GM18951 (cell line): ENCODE results near the gene SLC35B2.

ENCODE experiments used
- POLR2A ChIP-seq: IDR thresholded peaks from 4 replicates; pipeline ENCODE4 v1.6.1; 2011; ENCODE audit warnings: mild to moderate bottlenecking; ENCODE audit not compliant: insufficient read length, insufficient read depth; ENCODE audit errors: extremely low read depth
- in situ Hi-C: fragments of 300-500 bp; cut with MboI; formaldehyde crosslinking; loops from one replicate; pipeline ENCODE4 v1.12.0; 2022; ENCODE audit warnings: low sequenced_read_pairs, mixed read lengths, inconsistent platforms; ENCODE audit not compliant: unreplicated experiment

Gene SLC35B2, protein sequence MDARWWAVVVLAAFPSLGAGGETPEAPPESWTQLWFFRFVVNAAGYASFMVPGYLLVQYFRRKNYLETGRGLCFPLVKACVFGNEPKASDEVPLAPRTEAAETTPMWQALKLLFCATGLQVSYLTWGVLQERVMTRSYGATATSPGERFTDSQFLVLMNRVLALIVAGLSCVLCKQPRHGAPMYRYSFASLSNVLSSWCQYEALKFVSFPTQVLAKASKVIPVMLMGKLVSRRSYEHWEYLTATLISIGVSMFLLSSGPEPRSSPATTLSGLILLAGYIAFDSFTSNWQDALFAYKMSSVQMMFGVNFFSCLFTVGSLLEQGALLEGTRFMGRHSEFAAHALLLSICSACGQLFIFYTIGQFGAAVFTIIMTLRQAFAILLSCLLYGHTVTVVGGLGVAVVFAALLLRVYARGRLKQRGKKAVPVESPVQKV

DNA sequence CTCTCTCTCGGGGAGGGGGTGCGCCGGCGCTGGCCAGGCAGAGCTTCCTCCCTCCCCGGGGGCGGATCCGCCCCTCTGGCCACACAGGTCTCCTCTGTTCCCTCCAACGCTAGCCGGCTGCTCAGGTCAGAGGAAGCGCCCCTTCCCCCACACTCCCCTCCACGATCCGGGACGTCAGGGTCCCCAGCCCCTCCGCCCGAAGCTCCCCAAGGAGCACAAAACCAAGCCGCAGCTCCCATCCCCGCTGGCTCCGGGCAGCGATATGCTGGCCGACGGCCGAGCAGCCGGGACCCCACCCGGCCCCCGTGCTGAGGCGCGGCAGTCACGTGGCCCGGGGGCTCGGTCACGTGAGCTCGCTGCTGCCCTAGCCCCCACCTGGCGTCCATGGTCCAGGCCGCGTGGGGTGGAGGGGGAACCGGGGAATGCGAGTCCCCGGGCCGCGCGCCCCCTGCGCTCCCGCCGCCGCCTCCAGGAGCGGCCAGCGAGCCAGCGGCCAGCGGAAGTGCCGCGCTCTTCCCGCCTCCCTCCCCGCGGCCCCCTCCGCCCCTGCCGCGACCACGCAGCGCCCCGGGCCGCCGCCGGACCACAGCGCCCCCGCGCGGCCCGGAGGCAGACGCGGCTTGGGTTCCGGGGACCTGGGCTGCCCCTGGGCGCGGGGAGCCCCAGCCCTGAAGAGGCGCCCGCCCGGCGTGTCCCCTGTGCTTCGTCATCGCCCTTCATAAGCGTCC, at the start of gene SLC35B2:
Gene SLC35B2 (minus strand): TSS at position 504 of the 728 bp plus-strand sequence. CDS start 118 bp downstream, at position 386.
- peak; percentile 71 for TF ChIP-seq POLR2A
- in situ Hi-C loops = no loop called here

DNA sequence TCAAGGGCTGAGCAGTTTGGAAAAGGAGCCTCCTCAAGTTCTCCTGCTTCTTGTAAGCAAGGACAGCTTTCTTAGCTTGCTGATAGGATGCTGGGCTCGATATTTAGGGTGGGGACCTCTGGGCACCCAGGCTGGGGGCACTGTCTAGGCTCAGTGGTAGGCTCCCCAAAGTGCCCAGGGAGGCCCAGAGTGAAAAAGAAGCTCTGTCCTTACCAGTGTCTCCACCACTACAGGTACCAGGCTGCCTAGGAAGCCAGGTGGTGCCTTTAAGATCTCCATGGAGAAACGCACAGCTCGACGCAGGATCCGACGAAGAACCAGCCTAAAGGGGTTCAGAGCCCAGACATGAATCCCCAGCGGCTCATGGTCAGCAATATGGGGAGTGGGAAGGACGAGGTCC, 49.4 kb upstream of the SLC35B2 start:
- in situ Hi-C loops = no loop called here
- TF ChIP-seq POLR2A = no peak

DNA sequence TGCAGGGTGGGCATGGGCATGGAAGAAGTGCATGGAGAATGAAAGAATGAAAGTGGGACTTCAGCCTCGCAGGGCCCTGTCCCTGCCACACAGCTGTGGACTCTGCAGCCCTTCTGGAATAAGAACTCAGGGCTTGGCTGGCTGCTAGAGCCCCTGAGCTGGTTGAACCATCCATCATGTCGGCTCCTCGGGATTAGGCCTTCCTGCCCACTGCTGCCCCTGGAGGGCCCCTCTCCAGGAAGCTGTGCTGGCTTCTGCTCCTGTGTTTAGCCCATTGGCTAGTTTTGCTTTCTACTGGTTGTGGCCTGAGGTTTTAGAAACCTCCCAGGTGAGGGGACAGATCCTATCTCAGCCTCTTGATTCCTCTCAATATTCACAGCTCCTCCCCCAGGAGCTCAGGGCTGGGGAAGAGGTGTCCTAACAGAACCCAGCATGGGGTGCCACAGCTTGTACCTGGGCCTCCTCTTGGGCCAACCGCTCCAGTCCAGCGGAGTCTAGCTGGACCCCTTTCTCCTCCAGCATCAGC, 47.9 kb upstream of the SLC35B2 start:
- TF ChIP-seq POLR2A = no peak
- in situ Hi-C loops = no loop called here

DNA sequence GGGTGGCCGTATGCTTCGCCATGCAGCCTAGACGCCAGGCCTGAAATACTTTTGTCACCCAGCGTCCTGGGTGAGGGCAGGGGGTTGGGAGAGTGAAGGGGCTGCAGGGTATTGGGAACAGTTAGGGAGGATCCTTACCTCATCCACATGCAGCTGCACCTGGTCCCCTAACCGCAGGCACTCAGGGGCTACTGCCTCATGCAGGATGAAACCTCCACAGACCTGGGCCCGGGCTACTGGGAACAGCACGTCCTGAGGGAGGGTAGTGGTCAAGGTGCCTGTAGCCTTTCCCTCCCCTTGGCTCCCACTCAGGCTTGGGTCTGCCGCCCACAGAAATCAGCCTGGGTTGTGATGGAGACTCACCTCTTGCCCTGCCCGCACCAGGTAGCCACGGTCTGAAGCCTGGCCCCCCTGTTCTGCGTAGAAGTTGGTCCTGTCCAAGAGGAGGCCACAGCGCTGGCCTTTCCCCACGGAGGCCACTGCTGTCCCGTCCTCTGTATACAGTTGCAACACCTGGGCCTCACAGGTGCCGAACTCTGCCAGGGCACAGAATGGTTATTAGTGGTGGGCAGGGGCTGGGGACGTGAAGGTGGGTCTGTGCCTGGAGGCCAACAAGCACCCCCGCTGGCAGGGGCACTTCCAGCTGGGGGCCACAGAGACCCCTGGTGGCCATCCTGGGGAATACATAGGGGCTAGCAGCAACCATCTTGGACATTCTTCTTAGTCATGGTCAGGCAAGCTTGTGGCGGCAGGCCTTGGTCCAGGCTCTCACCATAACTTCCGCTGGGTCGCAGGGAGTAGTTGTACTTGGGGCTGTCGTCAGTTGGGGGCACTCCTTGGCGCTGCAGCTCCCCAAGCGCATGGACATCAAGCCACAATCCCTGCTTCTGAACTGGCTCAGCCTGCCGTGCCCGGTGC, 47.2 kb upstream of the SLC35B2 start:
- no peak for TF ChIP-seq POLR2A
- in situ Hi-C loops = no loop called here

DNA sequence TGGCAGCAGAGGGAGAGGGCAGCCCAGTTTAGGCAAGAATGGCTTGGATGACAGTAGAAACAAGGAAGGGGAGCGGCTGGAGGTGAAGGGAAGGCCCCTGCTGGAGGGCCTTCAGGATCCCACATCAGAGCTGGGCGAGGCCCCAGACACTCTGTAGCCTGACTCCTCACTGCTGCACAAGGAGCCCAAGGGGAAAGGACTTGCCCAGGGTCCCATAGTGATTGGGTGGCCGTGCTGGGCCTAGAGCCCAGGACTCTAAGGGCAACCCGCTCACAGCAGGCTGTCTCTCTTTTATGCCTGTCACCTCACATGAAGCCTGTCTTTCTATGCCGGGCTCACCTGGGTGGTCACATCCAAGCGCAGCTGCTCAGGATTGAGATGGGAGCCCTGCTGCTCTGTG, 46.5 kb upstream of the SLC35B2 start:
- in situ Hi-C loops = no loop called here
- no peak for TF ChIP-seq POLR2A

DNA sequence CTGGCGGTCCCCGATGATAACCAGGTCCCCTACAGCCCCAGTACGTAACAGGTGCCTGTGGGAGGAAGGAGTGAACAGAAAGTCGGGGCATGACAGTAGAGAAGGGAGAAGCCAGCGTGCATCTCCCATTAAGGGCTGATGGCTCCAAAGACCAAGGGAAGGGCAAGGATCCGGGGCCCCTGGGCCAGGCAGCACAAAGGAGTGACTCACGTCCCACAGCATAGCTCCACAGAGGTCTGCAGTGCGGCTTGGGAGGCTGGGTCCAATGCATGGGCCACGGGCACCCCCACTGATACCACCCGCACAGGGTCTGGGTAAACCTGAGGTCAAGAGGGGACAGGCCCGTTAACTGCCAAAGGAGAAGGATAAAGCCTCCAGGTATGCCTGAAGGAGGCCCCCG, 45.5 kb upstream of the SLC35B2 start:
- TF ChIP-seq POLR2A = no peak
- in situ Hi-C loops = no loop called here

DNA sequence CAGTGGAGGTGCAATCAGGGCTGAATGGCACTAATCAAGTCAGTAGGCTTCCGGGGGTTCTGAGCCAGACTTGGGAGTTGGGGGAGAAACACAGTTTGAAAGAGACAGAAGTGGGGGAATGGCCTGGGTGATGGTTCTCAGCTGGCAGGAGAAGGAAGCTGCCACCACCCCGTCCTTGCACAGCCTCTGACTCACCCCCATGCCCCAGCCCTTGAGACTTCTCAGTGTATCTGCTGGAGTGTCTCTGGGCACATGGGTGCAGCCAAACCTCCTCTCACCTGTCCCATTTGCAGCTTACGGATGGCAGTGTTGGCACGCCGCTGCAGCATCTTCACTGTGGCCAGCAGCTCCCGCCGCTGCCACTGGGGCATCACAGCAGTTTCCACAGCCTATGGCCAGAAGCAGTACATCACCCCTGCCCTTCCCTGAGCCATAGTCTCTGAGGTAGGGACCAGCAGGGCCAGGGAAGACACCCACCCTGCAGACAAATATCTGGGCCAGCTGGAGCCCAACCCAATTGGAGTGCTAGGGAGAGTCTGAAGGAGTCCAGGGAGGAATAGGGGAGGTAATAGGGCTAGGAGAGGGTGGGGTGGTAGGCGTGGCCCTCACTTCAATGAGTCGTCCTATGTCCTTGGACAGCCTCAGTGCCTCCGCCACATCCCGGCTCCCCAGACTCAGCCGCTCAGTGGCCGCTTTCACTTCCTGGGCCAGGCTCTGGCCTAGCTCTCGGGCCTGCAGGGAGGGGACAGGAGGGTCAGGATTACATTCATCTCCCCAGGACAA, 44.6 kb upstream of the SLC35B2 start:
- no peak for TF ChIP-seq POLR2A
- in situ Hi-C loops = no loop called here

DNA sequence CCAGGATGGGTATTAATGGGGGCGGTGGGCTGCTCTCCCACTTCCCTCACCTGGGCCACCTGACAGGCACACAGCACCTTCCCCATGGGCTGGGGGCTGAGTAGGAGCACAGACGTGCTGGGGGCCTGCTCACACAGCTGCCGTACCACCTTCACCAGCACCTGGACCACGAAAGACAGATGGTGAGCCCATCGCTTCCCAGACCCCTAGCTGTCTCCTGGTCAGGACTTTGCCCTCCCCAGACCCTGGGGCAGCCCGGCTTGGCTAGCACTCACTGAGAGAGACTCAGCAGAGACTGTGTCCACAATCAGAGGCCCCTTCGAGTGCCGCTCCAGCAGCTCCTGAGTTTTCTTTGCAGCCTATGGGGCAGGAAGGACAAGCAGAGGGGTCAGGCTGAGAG, 43.8 kb upstream of the SLC35B2 start:
- TF ChIP-seq POLR2A = no peak

DNA sequence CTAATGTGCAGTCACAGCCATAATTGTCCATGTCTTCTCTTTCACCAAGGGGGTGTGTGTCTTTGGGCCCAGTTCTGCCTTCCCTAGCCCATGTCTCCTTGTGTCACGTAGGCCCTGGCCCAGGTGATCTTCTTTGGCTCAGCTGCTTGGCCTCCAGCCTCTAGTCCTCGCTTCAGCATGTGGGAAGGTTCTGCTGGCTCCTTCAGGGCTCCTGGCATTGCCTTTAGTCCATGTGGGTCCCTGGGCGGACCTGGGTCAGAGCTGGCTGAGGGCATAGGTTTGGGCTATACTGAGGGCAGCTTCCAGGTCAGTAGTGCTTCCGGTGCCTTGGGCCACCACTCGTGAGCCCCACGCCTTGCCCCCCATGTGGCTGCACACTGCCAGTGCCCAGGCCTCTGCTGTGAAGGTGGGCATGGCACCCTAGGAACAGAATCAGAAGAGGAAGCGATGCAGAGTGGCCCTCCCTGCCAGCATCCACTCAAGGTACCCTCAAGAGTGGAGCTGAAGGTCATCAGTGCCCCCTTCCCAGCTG, 43.0 kb upstream of the SLC35B2 start:
- no peak for TF ChIP-seq POLR2A
- in situ Hi-C loops = no loop called here

More for the DNA sequence above, 43.8 kb upstream of the SLC35B2 start:
- in situ Hi-C loops = no loop called here

DNA sequence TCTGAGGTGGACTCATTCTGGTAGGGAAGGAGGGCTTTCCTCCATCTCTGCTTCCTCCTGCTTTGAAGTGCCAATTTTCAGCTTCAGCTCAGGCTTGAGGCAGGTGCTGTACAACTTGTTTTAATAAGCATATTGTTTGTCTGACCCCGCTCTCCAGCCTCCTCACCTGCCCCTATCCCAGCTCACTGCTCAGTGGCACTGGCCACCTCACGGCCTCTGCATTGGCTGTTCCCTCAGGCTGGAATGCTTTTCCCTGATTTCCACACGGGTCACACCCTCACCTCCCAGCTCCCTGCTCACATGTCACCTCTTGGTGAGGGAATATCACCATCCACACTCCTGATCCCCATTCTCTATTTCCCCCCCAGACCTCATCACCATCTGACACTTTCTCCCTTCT, 41.5 kb upstream of the SLC35B2 start:
- in situ Hi-C loops = no loop called here
- TF ChIP-seq POLR2A = no peak

DNA sequence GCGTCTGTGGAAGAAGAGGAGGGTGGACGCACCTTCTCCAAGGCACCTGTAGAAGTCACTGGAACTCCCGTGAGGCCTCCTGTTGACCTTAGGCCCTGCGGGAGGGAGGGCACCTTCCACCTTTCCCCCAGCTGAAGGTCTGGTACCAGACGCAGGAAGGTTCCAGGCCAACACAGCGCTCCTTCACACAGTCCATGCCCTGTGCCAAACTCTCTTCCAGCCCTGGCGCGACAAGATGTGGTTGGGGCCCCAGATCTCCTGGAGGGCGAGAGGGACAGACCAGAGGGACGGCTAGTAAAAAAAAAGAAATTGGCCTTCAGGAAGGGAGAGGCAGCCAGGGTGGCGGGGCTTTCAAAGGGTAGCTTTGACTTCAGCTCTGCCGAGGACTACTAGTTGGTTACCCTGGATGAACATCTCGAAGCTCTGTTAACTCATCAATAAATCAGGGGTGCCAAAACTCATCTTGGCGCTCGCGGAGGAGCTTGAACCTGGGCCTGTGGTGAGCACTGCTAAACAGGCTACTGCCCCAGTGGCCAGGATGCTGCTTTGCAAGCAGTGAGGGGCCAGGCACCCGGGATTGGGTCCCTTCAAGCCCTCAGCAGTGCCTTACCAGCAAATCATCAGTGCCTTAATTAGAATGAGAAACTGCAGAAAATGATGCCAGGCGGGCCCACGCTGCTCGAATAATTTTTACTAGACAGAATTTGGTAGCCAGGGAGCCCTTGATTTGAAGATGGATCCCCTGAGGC, 40.9 kb upstream of the SLC35B2 start:
- no peak for TF ChIP-seq POLR2A
- in situ Hi-C loops = no loop called here
